NCI-H2107 (cell line): Measurements from ENCODE around the gene TMEM88.
"Not testable (repeated sequence)": the region's sequence is repeated elsewhere in the genome, so short reads cannot be mapped to it uniquely, and the experiment has no call there.

Experiments
- DNase-seq: peaks from one replicate; lab custom pipeline; 2025; lab: John Stamatoyannopoulos, UW

Gene TMEM88

GRCh38 chr17:7854851-7855659 lies at the start of gene TMEM88:
TMEM88 (plus strand) TSS chr17:7855066; CDS start chr17:7855075, 9 bp downstream.
- DNase-seq = no peak

GRCh38 chr17:7806587-7806986 lies 48.3 kb upstream of the TMEM88 start:
- no peak for DNase-seq

- no peak for DNase-seq
Measured at GRCh38 chr17:7807206-7807605, 47.7 kb upstream of the TMEM88 start.

GRCh38 chr17:7809086-7809790 lies 45.6 kb upstream of the TMEM88 start:
- no peak for DNase-seq

- DNase-seq = not testable (repeated sequence)
Measured at GRCh38 chr17:7809791-7810343, 45.0 kb upstream of the TMEM88 start.

- DNase-seq = no peak
Measured at GRCh38 chr17:7811251-7811650, 43.6 kb upstream of the TMEM88 start.

GRCh38 chr17:7814969-7815368 lies 39.9 kb upstream of the TMEM88 start:
- no peak for DNase-seq

- DNase-seq = no peak
Measured at GRCh38 chr17:7816926-7817642, 37.8 kb upstream of the TMEM88 start.

- DNase-seq = no peak
Measured at GRCh38 chr17:7817643-7817964, 37.3 kb upstream of the TMEM88 start.

- DNase-seq = no peak
Measured at GRCh38 chr17:7818026-7818425, 36.8 kb upstream of the TMEM88 start.

GRCh38 chr17:7818746-7819645 lies 35.9 kb upstream of the TMEM88 start:
- DNase-seq = no peak

- DNase-seq = no peak
Measured at GRCh38 chr17:7820231-7820630, 34.6 kb upstream of the TMEM88 start.

- DNase-seq = no peak
Measured at GRCh38 chr17:7822126-7822525, 32.7 kb upstream of the TMEM88 start.

GRCh38 chr17:7823581-7824001 lies 31.3 kb upstream of the TMEM88 start:
- no peak for DNase-seq

GRCh38 chr17:7824021-7824924 lies 30.6 kb upstream of the TMEM88 start:
- DNase-seq = no peak

GRCh38 chr17:7825206-7825990 lies 29.5 kb upstream of the TMEM88 start:
- no peak for DNase-seq

GRCh38 chr17:7830616-7831015 lies 24.2 kb upstream of the TMEM88 start:
- no peak for DNase-seq

- no peak for DNase-seq
Measured at GRCh38 chr17:7831233-7831632, 23.6 kb upstream of the TMEM88 start.

- DNase-seq = no peak
Measured at GRCh38 chr17:7832431-7832830, 22.4 kb upstream of the TMEM88 start.
